HL-60 (cell line): ENCODE data around the gene RHAG.

Source experiments
- CTCF ChIP-seq: IDR thresholded peaks from one replicate; pipeline ENCODE4 v1.5.1; 2011; ENCODE audit warnings: low read length, control low read depth, inconsistent platforms; ENCODE audit not compliant: insufficient read depth
- GABPA ChIP-seq: IDR thresholded peaks from 2 replicates; pipeline ENCODE4 v1.6.1; 2012; ENCODE audit warnings: low read depth
- POLR2AphosphoS5 ChIP-seq: IDR thresholded peaks from 2 replicates; pipeline ENCODE4 v1.6.1; 2012; ENCODE audit warnings: low read depth
- REST ChIP-seq: IDR thresholded peaks from 2 replicates; pipeline ENCODE4 v1.6.1; 2012; ENCODE audit warnings: low read depth; ENCODE audit not compliant: insufficient replicate concordance
- SPI1 ChIP-seq: IDR thresholded peaks from 2 replicates; pipeline ENCODE4 v1.6.1; 2012; ENCODE audit warnings: low read depth, mild to moderate bottlenecking, borderline replicate concordance

GRCh38 chr6:49676671-49677281 is 40.1 kb upstream of the RHAG start:
- TF ChIP-seq CTCF = no peak
- no peak for TF ChIP-seq GABPA
- TF ChIP-seq REST = no peak
- no peak for TF ChIP-seq POLR2AphosphoS5
- TF ChIP-seq SPI1 = no peak
